DOHH2 (cell line): ENCODE results near the gene WWOX.

Source experiments
- EZH2phosphoT487 ChIP-seq: fragments of 200-600 bp; sonication (generic); IDR thresholded peaks from 2 replicates; pipeline ENCODE4 v1.6.1; 2017; ENCODE audit warnings: borderline replicate concordance, mild to moderate bottlenecking, antibody characterized with exemption, low read length, moderate library complexity, mixed read lengths
- TF ChIP-seq, protein P1 (sequence below): fragments of 200-600 bp; sonication (generic); IDR thresholded peaks from one replicate; pipeline ENCODE4 v1.5.1; 2014; ENCODE audit warnings: antibody characterized with exemption, mild to moderate bottlenecking, low read depth, low read length; ENCODE audit not compliant: poor library complexity, severe bottlenecking

DNA sequence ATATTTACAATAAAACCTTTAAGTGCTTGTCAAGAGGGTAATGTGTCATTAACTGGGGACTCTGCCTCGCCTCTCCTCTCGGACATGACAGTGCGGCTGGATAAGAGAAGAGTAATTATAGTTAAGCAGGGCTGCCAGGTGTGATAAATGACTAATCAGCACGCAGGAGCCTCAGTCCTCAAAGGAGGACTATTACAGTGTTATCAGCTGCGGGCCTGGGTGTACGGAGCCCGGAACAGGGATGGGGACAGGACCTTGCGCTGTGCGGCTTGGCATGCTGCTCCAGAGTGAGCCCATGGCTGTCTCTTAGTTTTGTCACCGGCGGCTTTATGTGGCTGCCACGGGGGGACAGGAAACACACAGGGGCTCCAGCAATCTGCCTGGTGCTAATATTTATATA, 893.9 kb downstream of the WWOX start:
- TF ChIP-seq EZH2phosphoT487, result no peak
- TF ChIP-seq, protein P1, sequence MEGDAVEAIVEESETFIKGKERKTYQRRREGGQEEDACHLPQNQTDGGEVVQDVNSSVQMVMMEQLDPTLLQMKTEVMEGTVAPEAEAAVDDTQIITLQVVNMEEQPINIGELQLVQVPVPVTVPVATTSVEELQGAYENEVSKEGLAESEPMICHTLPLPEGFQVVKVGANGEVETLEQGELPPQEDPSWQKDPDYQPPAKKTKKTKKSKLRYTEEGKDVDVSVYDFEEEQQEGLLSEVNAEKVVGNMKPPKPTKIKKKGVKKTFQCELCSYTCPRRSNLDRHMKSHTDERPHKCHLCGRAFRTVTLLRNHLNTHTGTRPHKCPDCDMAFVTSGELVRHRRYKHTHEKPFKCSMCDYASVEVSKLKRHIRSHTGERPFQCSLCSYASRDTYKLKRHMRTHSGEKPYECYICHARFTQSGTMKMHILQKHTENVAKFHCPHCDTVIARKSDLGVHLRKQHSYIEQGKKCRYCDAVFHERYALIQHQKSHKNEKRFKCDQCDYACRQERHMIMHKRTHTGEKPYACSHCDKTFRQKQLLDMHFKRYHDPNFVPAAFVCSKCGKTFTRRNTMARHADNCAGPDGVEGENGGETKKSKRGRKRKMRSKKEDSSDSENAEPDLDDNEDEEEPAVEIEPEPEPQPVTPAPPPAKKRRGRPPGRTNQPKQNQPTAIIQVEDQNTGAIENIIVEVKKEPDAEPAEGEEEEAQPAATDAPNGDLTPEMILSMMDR, result no peak
